ENCODE data around the gene ABHD18. TPM values are rescaled to one million over a fixed set of nuclear protein-coding genes. Genes with fewer than 3 reads are reported as not detected.
"Not testable (repeated sequence)": the region's sequence is repeated elsewhere in the genome, so short reads cannot be mapped to it uniquely, and the experiment has no call there.

ABHD18 gene
- total RNA-seq, 2 donors from 2014 or later: 8.2 to 10.5 TPM

GRCh38 chr4:128060121-128060698 is 95.0 kb downstream of the ABHD18 start:
- no peak for ATAC-seq
- DNase-seq: no peak
- intact Hi-C loops (cut with DNase I): loop anchor here in 1 of 2 donors (10.0 kb wide), 1 partner anchor 95 kb away; the partner anchor contains the start of genes ABHD18 and MFSD8

- peak; percentile 97 for DNase-seq
- intact Hi-C loops (cut with DNase I): loop anchor here in 1 of 2 donors (10.0 kb wide), 1 partner anchor 96 kb away; the partner anchor contains the start of genes ABHD18 and MFSD8
- peak; percentile 96 to 97 for ATAC-seq
Measured at GRCh38 chr4:128060699-128061565, 95.7 kb downstream of the ABHD18 start, which contains the start of gene LARP1B. TSS of gene LARP1B (plus strand) at chr4:128061312. CDS start at chr4:128074952, 13,640 bp downstream.

GRCh38 chr4:128061566-128062536 is 96.6 kb downstream of the ABHD18 start:
- peak; percentile 66 for DNase-seq
- intact Hi-C loops (cut with DNase I): loop anchor here in 1 of 2 donors (10.0 kb wide), 1 partner anchor 97 kb away; the partner anchor contains the start of genes ABHD18 and MFSD8
- peak; percentile 17 to 20 for ATAC-seq

GRCh38 chr4:128066453-128066820 is 101.2 kb downstream of the ABHD18 start:
- DNase-seq, ATAC-seq: not testable (repeated sequence)
- intact Hi-C loops (cut with DNase I): loop anchor here in 1 of 2 donors (10.0 kb wide), 1 partner anchor 102 kb away; the partner anchor contains the start of genes ABHD18 and MFSD8

- intact Hi-C loops (cut with DNase I): loop anchor here in 1 of 2 donors (10.0 kb wide), 1 partner anchor 104 kb away; the partner anchor contains the start of genes ABHD18 and MFSD8
- DNase-seq: no peak
- no peak for ATAC-seq
Measured at GRCh38 chr4:128068918-128069317, 103.7 kb downstream of the ABHD18 start.

GRCh38 chr4:128076464-128076863 is 111.3 kb downstream of the ABHD18 start:
- ATAC-seq (no peak), DNase-seq (no peak)
- intact Hi-C loops (cut with DNase I): no loop called here

Other genes with a start within 250 kb of the ABHD18 start
- gene SLC25A31, start 235.0 kb upstream of the ABHD18 start, total RNA-seq: not detected
- 1 to 10 TPM; 9.3 to 9.5 TPM for gene HSPA4L, start 183.1 kb upstream of the ABHD18 start, total RNA-seq
- gene PLK4, start 84.5 kb upstream of the ABHD18 start, total RNA-seq: 1 to 10 TPM in 1 of 2 donors, under 1 TPM in 1; 0.68 to 2.4 TPM
- 10 to 100 TPM in 1 of 2 donors, 1 to 10 TPM in 1; 9.8 to 10.5 TPM for gene MFSD8, start 233 bp upstream of the ABHD18 start, total RNA-seq
- 10 to 100 TPM in 1 of 2 donors, 1 to 10 TPM in 1; 9.7 to 15.7 TPM for gene LARP1B, start 95.9 kb downstream of the ABHD18 start, total RNA-seq